ENCODE measurements around the gene RAD1. TPM values are rescaled to one million over a fixed set of nuclear protein-coding genes. Genes with fewer than 3 reads are reported as not detected.

The RAD1 gene
- polyA plus RNA-seq (2012; ENCODE audit: low read depth, missing spikeins), result 14.2 TPM

GRCh38 chr5:34915139-34915855 lies at the start of gene RAD1, which contains the start of gene BRIX1:
Gene RAD1, minus strand, starts transcription at chr5:34915504. Its CDS starts 612 bp downstream, at chr5:34914892.
Gene BRIX1, plus strand, starts transcription at chr5:34915711. Its CDS starts 28 bp downstream, at chr5:34915739.
- peak; percentile 75 for DNase-seq (ENCODE audit: insufficient read length, low spot score)
- peak; percentile 88 for FAIRE-seq
- TF ChIP-seq SPI1 (IDR thresholded peaks at IDR 0.05; ENCODE audit: low read depth, low read length), result peak; percentile 66
- TF ChIP-seq POU2F2 (IDR thresholded peaks at IDR 0.05; ENCODE audit: low read depth, low read length), result peak; percentile 76; the same call in 1 of the 2 replicates
- TF ChIP-seq POLR2A (IDR thresholded peaks at IDR 0.05; ENCODE audit: low read depth, low read length), result peak; percentile 92
- TF ChIP-seq TAF1 (IDR thresholded peaks at IDR 0.05; ENCODE audit: low read depth, low read length), result peak; percentile 98
- TF ChIP-seq POLR2AphosphoS5 (IDR thresholded peaks at IDR 0.05; ENCODE audit: low read depth, low read length), result peak; percentile 90; the same call in 1 of the 2 replicates
- peak; percentile 19 for TF ChIP-seq PAX5 (IDR thresholded peaks at IDR 0.05; ENCODE audit: insufficient read depth, low read length, severe bottlenecking)

- peak; percentile 89 for FAIRE-seq
- peak; percentile 32 for DNase-seq (ENCODE audit: insufficient read length, low spot score)
- peak; percentile 9 for TF ChIP-seq PAX5 (IDR thresholded peaks at IDR 0.05; ENCODE audit: insufficient read depth, low read length, severe bottlenecking)
- peak; percentile 73 for TF ChIP-seq SPI1 (IDR thresholded peaks at IDR 0.05; ENCODE audit: low read depth, low read length)
- no peak for TF ChIP-seq POLR2A (IDR thresholded peaks at IDR 0.05; ENCODE audit: low read depth, low read length)
- TF ChIP-seq POLR2AphosphoS5 (IDR thresholded peaks at IDR 0.05; ENCODE audit: low read depth, low read length), result no peak
- TF ChIP-seq TAF1 (IDR thresholded peaks at IDR 0.05; ENCODE audit: low read depth, low read length), result no peak
- no peak for TF ChIP-seq POU2F2 (IDR thresholded peaks at IDR 0.05; ENCODE audit: low read depth, low read length)
Measured at GRCh38 chr5:34959323-34959722, 44.0 kb upstream of the RAD1 start.

- TF ChIP-seq SPI1 (IDR thresholded peaks at IDR 0.05; ENCODE audit: low read depth, low read length) (no peak), POU2F2 (IDR thresholded peaks at IDR 0.05; ENCODE audit: low read depth, low read length) (no peak), POLR2AphosphoS5 (IDR thresholded peaks at IDR 0.05; ENCODE audit: low read depth, low read length) (no peak), POLR2A (IDR thresholded peaks at IDR 0.05; ENCODE audit: low read depth, low read length) (no peak), PAX5 (IDR thresholded peaks at IDR 0.05; ENCODE audit: insufficient read depth, low read length, severe bottlenecking) (no peak), TAF1 (IDR thresholded peaks at IDR 0.05; ENCODE audit: low read depth, low read length) (no peak)
- DNase-seq (ENCODE audit: insufficient read length, low spot score) (no peak), FAIRE-seq (no peak)
Measured at GRCh38 chr5:34957857-34958690, 42.8 kb upstream of the RAD1 start.

GRCh38 chr5:34957321-34957720 lies 42.0 kb upstream of the RAD1 start:
- TF ChIP-seq POU2F2 (IDR thresholded peaks at IDR 0.05; ENCODE audit: low read depth, low read length) (no peak), POLR2A (IDR thresholded peaks at IDR 0.05; ENCODE audit: low read depth, low read length) (no peak), TAF1 (IDR thresholded peaks at IDR 0.05; ENCODE audit: low read depth, low read length) (no peak), SPI1 (IDR thresholded peaks at IDR 0.05; ENCODE audit: low read depth, low read length) (no peak), PAX5 (IDR thresholded peaks at IDR 0.05; ENCODE audit: insufficient read depth, low read length, severe bottlenecking) (no peak), POLR2AphosphoS5 (IDR thresholded peaks at IDR 0.05; ENCODE audit: low read depth, low read length) (no peak)
- no peak for DNase-seq (ENCODE audit: insufficient read length, low spot score)
- no peak for FAIRE-seq

- FAIRE-seq (no peak), DNase-seq (ENCODE audit: insufficient read length, low spot score) (no peak)
- TF ChIP-seq SPI1 (IDR thresholded peaks at IDR 0.05; ENCODE audit: low read depth, low read length), result no peak
Measured at GRCh38 chr5:34944460-34945047, 29.2 kb upstream of the RAD1 start.

GRCh38 chr5:34944044-34944443 lies 28.7 kb upstream of the RAD1 start:
- TF ChIP-seq TAF1 (IDR thresholded peaks at IDR 0.05; ENCODE audit: low read depth, low read length), result no peak
- no peak for TF ChIP-seq SPI1 (IDR thresholded peaks at IDR 0.05; ENCODE audit: low read depth, low read length)
- no peak for TF ChIP-seq POU2F2 (IDR thresholded peaks at IDR 0.05; ENCODE audit: low read depth, low read length)
- TF ChIP-seq POLR2A (IDR thresholded peaks at IDR 0.05; ENCODE audit: low read depth, low read length), result no peak
- no peak for TF ChIP-seq PAX5 (IDR thresholded peaks at IDR 0.05; ENCODE audit: insufficient read depth, low read length, severe bottlenecking)
- TF ChIP-seq POLR2AphosphoS5 (IDR thresholded peaks at IDR 0.05; ENCODE audit: low read depth, low read length), result no peak
- FAIRE-seq (no peak), DNase-seq (ENCODE audit: insufficient read length, low spot score) (no peak)

GRCh38 chr5:34941936-34942335 lies 26.6 kb upstream of the RAD1 start:
- TF ChIP-seq POU2F2 (IDR thresholded peaks at IDR 0.05; ENCODE audit: low read depth, low read length), result no peak
- no peak for FAIRE-seq
- no peak for DNase-seq (ENCODE audit: insufficient read length, low spot score)

- no peak for FAIRE-seq
- TF ChIP-seq TAF1 (IDR thresholded peaks at IDR 0.05; ENCODE audit: low read depth, low read length) (no peak), POU2F2 (IDR thresholded peaks at IDR 0.05; ENCODE audit: low read depth, low read length) (no peak), POLR2A (IDR thresholded peaks at IDR 0.05; ENCODE audit: low read depth, low read length) (no peak), POLR2AphosphoS5 (IDR thresholded peaks at IDR 0.05; ENCODE audit: low read depth, low read length) (no peak), SPI1 (IDR thresholded peaks at IDR 0.05; ENCODE audit: low read depth, low read length) (no peak), PAX5 (IDR thresholded peaks at IDR 0.05; ENCODE audit: insufficient read depth, low read length, severe bottlenecking) (no peak)
Measured at GRCh38 chr5:34932947-34933346, 17.6 kb upstream of the RAD1 start.

GRCh38 chr5:34930870-34931269 lies 15.6 kb upstream of the RAD1 start:
- no peak for FAIRE-seq
- TF ChIP-seq SPI1 (IDR thresholded peaks at IDR 0.05; ENCODE audit: low read depth, low read length) (no peak), POU2F2 (IDR thresholded peaks at IDR 0.05; ENCODE audit: low read depth, low read length) (no peak), POLR2AphosphoS5 (IDR thresholded peaks at IDR 0.05; ENCODE audit: low read depth, low read length) (no peak), PAX5 (IDR thresholded peaks at IDR 0.05; ENCODE audit: insufficient read depth, low read length, severe bottlenecking) (no peak), POLR2A (IDR thresholded peaks at IDR 0.05; ENCODE audit: low read depth, low read length) (no peak), TAF1 (IDR thresholded peaks at IDR 0.05; ENCODE audit: low read depth, low read length) (no peak)
- DNase-seq (ENCODE audit: insufficient read length, low spot score), result no peak

More at GRCh38 chr5:34932947-34933346, 17.6 kb upstream of the RAD1 start:
- no peak for DNase-seq (ENCODE audit: insufficient read length, low spot score)

Measured in GM12891 (cell line).